ENCODE measurements around the gene CYP8B1. TPM values are rescaled to one million over a fixed set of nuclear protein-coding genes. Genes with fewer than 3 reads are reported as not detected.
A peak's percentile ranks its signal among the peaks of the same experiment; 100 is the strongest.

Gene CYP8B1
- total and polyA plus RNA-seq, 5 donors from 2014 or later, result not detected

DNA sequence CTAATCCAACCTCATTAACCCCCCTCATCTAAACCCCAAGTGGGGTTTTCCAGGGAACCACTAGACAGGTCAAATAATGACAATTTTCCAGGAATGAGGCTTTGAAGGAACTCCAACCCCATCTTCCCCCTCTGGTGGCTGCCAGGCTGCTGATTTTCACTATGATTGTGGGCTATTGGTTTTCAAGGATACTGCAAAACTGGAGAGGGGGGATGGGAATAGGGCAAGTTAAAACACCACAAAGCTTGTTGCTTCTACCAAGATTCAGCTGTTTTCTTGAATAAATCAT lies 19.8 kb upstream of the CYP8B1 start:
- DNase-seq, result no peak
- Mint-ChIP-seq H3K27ac (no peak overlapping the region), H3K27me3 (peaks cover 14% of the 10 kb centered on the region), H3K4me1 (peaks cover 0 to 2% (median under 1%) of the 10 kb centered on the region in 4 donors), H3K4me3 (no peak overlapping the region), H3K9me3 (peaks cover 0 to 2% (median 0%) of the 10 kb centered on the region in 7 donors), H3K36me3 (no peaks in the 10 kb centered on the region)
- no peak for ATAC-seq (ENCODE audit: low read depth in 2 of 2)
- Histone ChIP-seq H3K27ac (ENCODE audit: insufficient read depth, low read length, poor library complexity, severe bottlenecking) (no peak overlapping the region), H3K27me3 (ENCODE audit: control insufficient read depth, insufficient read depth, low read length) (no peaks in the 10 kb centered on the region), H3K4me1 (ENCODE audit: control insufficient read depth, insufficient read depth, low read length, poor library complexity, severe bottlenecking) (no peaks in the 10 kb centered on the region), H3K4me3 (ENCODE audit: low read depth, low read length) (no peak overlapping the region), H3K9me3 (ENCODE audit: control insufficient read depth in 2 of 2, low read length in 2 of 2) (no peaks in the 10 kb centered on the region), H3K36me3 (ENCODE audit: control insufficient read depth, insufficient read depth, low read length) (no peaks in the 10 kb centered on the region)

- DNase-seq (no peak), ATAC-seq (ENCODE audit: low read depth in 2 of 2) (no peak)
- Mint-ChIP-seq H3K36me3 (peaks cover 2% of the 10 kb centered on the region), H3K9me3 (peaks cover 0 to 2% (median 0%) of the 10 kb centered on the region in 7 donors), H3K27ac (peak overlapping the region in 1 of 3 donors; percentile 66), H3K4me1 (no peaks in the 10 kb centered on the region), H3K27me3 (peaks cover 17% of the 10 kb centered on the region), H3K4me3 (no peak overlapping the region)
- Histone ChIP-seq H3K27ac (ENCODE audit: insufficient read depth, low read length, poor library complexity, severe bottlenecking) (no peak overlapping the region), H3K9me3 (ENCODE audit: control insufficient read depth in 2 of 2, low read length in 2 of 2) (no peaks in the 10 kb centered on the region), H3K36me3 (ENCODE audit: control insufficient read depth, insufficient read depth, low read length) (no peaks in the 10 kb centered on the region), H3K4me3 (ENCODE audit: low read depth, low read length) (no peak overlapping the region), H3K4me1 (ENCODE audit: control insufficient read depth, insufficient read depth, low read length, poor library complexity, severe bottlenecking) (no peaks in the 10 kb centered on the region), H3K27me3 (ENCODE audit: control insufficient read depth, insufficient read depth, low read length) (no peaks in the 10 kb centered on the region)
These were observed 19.3 kb upstream of the CYP8B1 start for GRCh38 chr3:42894698-42895579.

- Mint-ChIP-seq H3K36me3 (peaks cover 4% of the 10 kb centered on the region), H3K4me1 (no peaks in the 10 kb centered on the region), H3K4me3 (no peak overlapping the region), H3K9me3 (peaks cover 0 to 2% (median 0%) of the 10 kb centered on the region in 7 donors), H3K27me3 (peaks cover 32% of the 10 kb centered on the region), H3K27ac (no peak overlapping the region)
- no peaks in the 10 kb centered on the region for H3K4me1 ChIP-seq (ENCODE audit: control insufficient read depth, insufficient read depth, low read length, poor library complexity, severe bottlenecking)
- ATAC-seq (ENCODE audit: low read depth in 2 of 2) (no peak), DNase-seq (no peak)
- no peak overlapping the region for H3K27ac ChIP-seq (ENCODE audit: insufficient read depth, low read length, poor library complexity, severe bottlenecking)
- no peak overlapping the region for H3K4me3 ChIP-seq (ENCODE audit: low read depth, low read length)
- H3K27me3 ChIP-seq (ENCODE audit: control insufficient read depth, insufficient read depth, low read length), result peaks cover 3% of the 10 kb centered on the region
- H3K36me3 ChIP-seq (ENCODE audit: control insufficient read depth, insufficient read depth, low read length), result no peaks in the 10 kb centered on the region
- H3K9me3 ChIP-seq (ENCODE audit: control insufficient read depth in 2 of 2, low read length in 2 of 2), result no peaks in the 10 kb centered on the region
These were observed 17.1 kb upstream of the CYP8B1 start for GRCh38 chr3:42892807-42893206.

GRCh38 chr3:42892169-42892568 lies 16.5 kb upstream of the CYP8B1 start:
- no peak overlapping the region for H3K4me3 ChIP-seq (ENCODE audit: low read depth, low read length)
- H3K27ac Mint-ChIP-seq, result no peak overlapping the region
- H3K9me3 ChIP-seq (ENCODE audit: control insufficient read depth in 2 of 2, low read length in 2 of 2), result no peaks in the 10 kb centered on the region
- H3K27me3 ChIP-seq (ENCODE audit: control insufficient read depth, insufficient read depth, low read length), result peaks cover 5% of the 10 kb centered on the region
- no peak overlapping the region for H3K4me3 Mint-ChIP-seq
- H3K36me3 Mint-ChIP-seq, result peaks cover 4% of the 10 kb centered on the region
- no peak overlapping the region for H3K27ac ChIP-seq (ENCODE audit: insufficient read depth, low read length, poor library complexity, severe bottlenecking)
- peaks cover 36% of the 10 kb centered on the region for H3K27me3 Mint-ChIP-seq
- no peaks in the 10 kb centered on the region for H3K4me1 Mint-ChIP-seq
- H3K36me3 ChIP-seq (ENCODE audit: control insufficient read depth, insufficient read depth, low read length), result no peaks in the 10 kb centered on the region
- H3K9me3 Mint-ChIP-seq, result peaks cover 0 to 2% (median 0%) of the 10 kb centered on the region in 7 donors
- no peaks in the 10 kb centered on the region for H3K4me1 ChIP-seq (ENCODE audit: control insufficient read depth, insufficient read depth, low read length, poor library complexity, severe bottlenecking)
- ATAC-seq (ENCODE audit: low read depth in 2 of 2) (no peak), DNase-seq (no peak)

DNA sequence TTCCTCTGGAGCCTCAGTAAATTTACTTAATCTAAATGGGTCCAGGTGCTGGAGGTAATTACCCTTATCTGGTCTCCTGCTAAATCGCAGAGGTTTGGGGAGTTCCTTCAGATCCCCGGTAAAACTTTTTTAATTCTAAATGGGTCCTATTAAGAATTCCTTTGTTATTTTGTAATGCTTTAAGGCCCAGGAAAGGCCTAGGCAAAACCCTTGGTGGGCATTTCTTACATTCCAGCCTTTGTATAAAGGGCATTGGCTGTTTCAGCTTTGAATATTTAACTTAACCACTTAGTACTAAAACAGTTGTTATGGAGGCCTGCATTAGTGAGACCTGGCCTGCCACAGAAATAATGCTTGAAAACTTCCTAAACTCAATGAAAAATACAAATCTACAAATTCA lies 15.4 kb upstream of the CYP8B1 start:
- no peak overlapping the region for H3K4me3 Mint-ChIP-seq
- H3K36me3 Mint-ChIP-seq, result peaks cover 4% of the 10 kb centered on the region
- peaks cover 6% of the 10 kb centered on the region for H3K27me3 ChIP-seq (ENCODE audit: control insufficient read depth, insufficient read depth, low read length)
- H3K4me1 ChIP-seq (ENCODE audit: control insufficient read depth, insufficient read depth, low read length, poor library complexity, severe bottlenecking), result no peaks in the 10 kb centered on the region
- H3K4me1 Mint-ChIP-seq, result no peaks in the 10 kb centered on the region
- H3K27me3 Mint-ChIP-seq, result peaks cover 34% of the 10 kb centered on the region
- H3K27ac ChIP-seq (ENCODE audit: insufficient read depth, low read length, poor library complexity, severe bottlenecking), result no peak overlapping the region
- H3K36me3 ChIP-seq (ENCODE audit: control insufficient read depth, insufficient read depth, low read length), result no peaks in the 10 kb centered on the region
- H3K27ac Mint-ChIP-seq, result no peak overlapping the region
- no peaks in the 10 kb centered on the region for H3K9me3 ChIP-seq (ENCODE audit: control insufficient read depth in 2 of 2, low read length in 2 of 2)
- H3K4me3 ChIP-seq (ENCODE audit: low read depth, low read length), result no peak overlapping the region
- ATAC-seq (ENCODE audit: low read depth in 2 of 2) (no peak), DNase-seq (no peak)
- peaks cover 0 to 2% (median 0%) of the 10 kb centered on the region in 7 donors for H3K9me3 Mint-ChIP-seq

GRCh38 chr3:42887084-42887483 lies 11.4 kb upstream of the CYP8B1 start:
- no peak for DNase-seq
- H3K27me3 ChIP-seq (ENCODE audit: control insufficient read depth, insufficient read depth, low read length), result peaks cover 6% of the 10 kb centered on the region
- H3K9me3 Mint-ChIP-seq, result no peaks in the 10 kb centered on the region
- no peak overlapping the region for H3K27ac Mint-ChIP-seq
- no peak for ATAC-seq (ENCODE audit: low read depth in 2 of 2)
- no peaks in the 10 kb centered on the region for H3K9me3 ChIP-seq (ENCODE audit: control insufficient read depth in 2 of 2, low read length in 2 of 2)
- peaks cover 4% of the 10 kb centered on the region for H3K36me3 Mint-ChIP-seq
- no peak overlapping the region for H3K4me3 ChIP-seq (ENCODE audit: low read depth, low read length)
- no peaks in the 10 kb centered on the region for H3K4me1 ChIP-seq (ENCODE audit: control insufficient read depth, insufficient read depth, low read length, poor library complexity, severe bottlenecking)
- peaks cover 36% of the 10 kb centered on the region for H3K27me3 Mint-ChIP-seq
- H3K4me1 Mint-ChIP-seq, result no peaks in the 10 kb centered on the region
- H3K4me3 Mint-ChIP-seq, result no peak overlapping the region
- no peak overlapping the region for H3K27ac ChIP-seq (ENCODE audit: insufficient read depth, low read length, poor library complexity, severe bottlenecking)
- H3K36me3 ChIP-seq (ENCODE audit: control insufficient read depth, insufficient read depth, low read length), result no peaks in the 10 kb centered on the region

DNA sequence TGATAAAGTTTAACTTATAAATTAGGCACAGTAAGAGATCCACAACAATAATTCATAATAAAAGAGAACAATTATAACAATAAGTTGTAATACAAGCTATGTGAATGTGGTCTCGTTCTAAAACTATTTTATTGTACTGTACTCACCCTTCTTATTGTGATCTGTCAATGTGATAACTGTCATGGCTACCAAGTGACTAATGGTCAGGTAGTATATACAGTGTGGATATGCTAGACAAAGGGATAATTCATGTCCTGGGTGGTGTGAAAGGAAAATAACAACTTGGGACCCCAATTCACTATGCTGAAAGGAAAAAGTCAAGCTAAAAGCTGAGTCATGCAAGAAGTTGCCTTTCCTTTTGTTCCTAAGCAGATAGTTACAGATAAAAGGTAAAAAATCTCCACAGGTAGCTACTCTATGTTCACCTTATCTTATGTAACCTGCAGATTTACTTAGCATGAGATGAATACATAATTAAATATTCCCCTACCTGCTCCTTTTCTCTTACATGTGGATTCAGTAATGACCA lies 10.7 kb upstream of the CYP8B1 start:
- no peak overlapping the region for H3K27ac Mint-ChIP-seq
- Histone ChIP-seq H3K27ac (ENCODE audit: insufficient read depth, low read length, poor library complexity, severe bottlenecking) (no peak overlapping the region), H3K9me3 (ENCODE audit: control insufficient read depth in 2 of 2, low read length in 2 of 2) (no peaks in the 10 kb centered on the region), H3K36me3 (ENCODE audit: control insufficient read depth, insufficient read depth, low read length) (no peaks in the 10 kb centered on the region), H3K27me3 (ENCODE audit: control insufficient read depth, insufficient read depth, low read length) (peaks cover 6% of the 10 kb centered on the region), H3K4me1 (ENCODE audit: control insufficient read depth, insufficient read depth, low read length, poor library complexity, severe bottlenecking) (peaks cover 3% of the 10 kb centered on the region), H3K4me3 (ENCODE audit: low read depth, low read length) (no peak overlapping the region)
- peaks cover 4% of the 10 kb centered on the region for H3K36me3 Mint-ChIP-seq
- no peaks in the 10 kb centered on the region for H3K9me3 Mint-ChIP-seq
- ATAC-seq (ENCODE audit: low read depth in 2 of 2) (no peak), DNase-seq (no peak)
- peaks cover 0 to 6% (median 2%) of the 10 kb centered on the region in 4 donors for H3K4me1 Mint-ChIP-seq
- no peak overlapping the region for H3K4me3 Mint-ChIP-seq
- H3K27me3 Mint-ChIP-seq, result peaks cover 30% of the 10 kb centered on the region

DNA sequence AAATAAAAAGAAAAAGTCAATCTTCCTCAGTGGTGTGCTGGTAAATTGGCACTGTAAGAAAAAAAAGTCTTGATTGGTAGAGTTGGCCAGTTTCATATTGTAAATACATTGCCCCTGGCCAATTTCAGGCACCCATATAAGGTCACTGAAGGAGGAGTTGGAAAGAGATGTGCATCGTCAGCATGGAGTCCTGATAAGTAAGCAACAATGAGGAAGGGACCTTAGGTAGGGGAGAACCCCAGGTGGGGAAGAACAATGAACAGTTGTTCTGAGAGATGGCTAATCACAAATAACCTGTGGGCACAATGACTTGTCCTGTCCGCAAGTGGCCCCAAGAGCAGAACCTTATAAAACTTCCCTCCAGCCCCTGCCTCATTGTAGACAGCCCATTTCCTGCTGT lies 8.6 kb upstream of the CYP8B1 start:
- H3K36me3 Mint-ChIP-seq, result no peaks in the 10 kb centered on the region

More for the DNA sequence above, 8.6 kb upstream of the CYP8B1 start:
- H3K4me3 ChIP-seq (ENCODE audit: low read depth, low read length), result no peak overlapping the region
- H3K27ac Mint-ChIP-seq, result no peak overlapping the region
- no peak overlapping the region for H3K27ac ChIP-seq (ENCODE audit: insufficient read depth, low read length, poor library complexity, severe bottlenecking)
- H3K9me3 ChIP-seq (ENCODE audit: control insufficient read depth in 2 of 2, low read length in 2 of 2), result no peaks in the 10 kb centered on the region
- H3K9me3 Mint-ChIP-seq, result no peaks in the 10 kb centered on the region
- H3K4me3 Mint-ChIP-seq, result no peak overlapping the region
- no peak for DNase-seq
- peaks cover 13% of the 10 kb centered on the region for H3K4me1 ChIP-seq (ENCODE audit: control insufficient read depth, insufficient read depth, low read length, poor library complexity, severe bottlenecking)
- H3K36me3 ChIP-seq (ENCODE audit: control insufficient read depth, insufficient read depth, low read length), result no peaks in the 10 kb centered on the region
- H3K27me3 Mint-ChIP-seq, result peaks cover 22% of the 10 kb centered on the region
- peaks cover 6 to 15% (median 7%) of the 10 kb centered on the region in 4 donors for H3K4me1 Mint-ChIP-seq
- peaks cover 6% of the 10 kb centered on the region for H3K27me3 ChIP-seq (ENCODE audit: control insufficient read depth, insufficient read depth, low read length)
- ATAC-seq (ENCODE audit: low read depth in 2 of 2), result no peak

All from CD4-positive, CD25-positive, alpha-beta regulatory T cell (primary cell).